GM19035 (cell line): ENCODE measurements around the gene PRXL2C.
"Not testable (repeated sequence)": the region's sequence is repeated elsewhere in the genome, so short reads cannot be mapped to it uniquely, and the experiment has no call there.

Experiments used
- ATAC-seq: cut with Tn5 transposase; IDR thresholded peaks from one replicate; pipeline ENCODE4 v1.9.1; 2021; ENCODE audit not compliant: unreplicated experiment

PRXL2C gene

GRCh38 chr9:96651626-96652025 lies 3.5 kb downstream of the PRXL2C start:
- ATAC-seq, result no peak

DNA sequence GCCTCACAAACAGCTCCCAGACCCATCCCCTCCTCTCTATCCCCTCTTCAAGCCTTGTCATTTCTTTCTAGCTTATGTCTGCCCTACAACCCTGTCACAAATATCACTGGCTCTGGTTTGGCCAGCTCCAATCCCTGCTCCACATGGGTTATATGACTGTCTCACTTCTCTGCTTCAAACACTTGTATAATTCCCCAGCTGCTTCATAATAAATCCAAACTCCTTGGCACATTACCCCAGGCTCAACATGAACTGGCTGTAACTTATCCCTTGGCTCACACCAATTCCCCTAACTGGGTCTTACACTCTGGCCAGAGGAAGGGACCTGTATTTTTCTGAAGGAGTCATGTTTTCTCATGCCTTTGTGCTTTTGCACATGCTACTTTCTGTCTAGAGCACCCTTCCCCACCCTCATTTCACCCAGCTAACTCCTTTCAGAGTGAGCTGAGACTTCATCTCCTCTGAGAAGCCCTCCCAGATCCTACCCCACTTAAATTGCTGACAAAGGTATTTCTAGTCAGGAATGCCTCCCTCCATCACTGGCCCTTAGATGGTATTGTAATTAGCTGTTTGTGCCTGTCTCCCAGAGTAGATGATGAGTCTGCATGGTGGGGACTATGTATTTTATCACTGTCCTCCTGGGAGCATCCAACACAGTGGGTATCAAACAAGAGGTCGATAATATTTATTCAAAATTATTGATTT lies 5.3 kb downstream of the PRXL2C start:
- no peak for ATAC-seq

- ATAC-seq, result no peak
Observed at GRCh38 chr9:96646081-96646991, 8.8 kb downstream of the PRXL2C start.

GRCh38 chr9:96644137-96644536 lies 11.0 kb downstream of the PRXL2C start:
- ATAC-seq, result no peak

DNA sequence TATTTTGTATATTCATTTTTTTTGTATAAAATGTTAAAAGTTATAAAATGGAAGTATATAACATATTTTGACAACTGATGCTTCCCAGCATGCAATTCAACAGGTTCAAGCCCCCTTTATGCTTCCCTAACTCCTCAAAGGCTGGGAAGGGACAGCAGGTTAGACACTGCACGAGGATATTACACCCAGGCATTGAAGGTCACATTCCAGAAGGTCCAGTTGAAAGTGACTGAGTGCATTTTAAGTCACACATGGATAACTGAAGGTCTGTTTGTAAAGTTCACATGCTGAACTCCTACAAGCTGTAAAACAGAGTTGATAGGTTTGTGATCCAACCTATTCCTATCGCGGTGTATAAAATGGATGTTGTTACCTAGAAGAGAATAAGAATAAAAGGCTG lies 13.6 kb downstream of the PRXL2C start:
- ATAC-seq, result no peak

DNA sequence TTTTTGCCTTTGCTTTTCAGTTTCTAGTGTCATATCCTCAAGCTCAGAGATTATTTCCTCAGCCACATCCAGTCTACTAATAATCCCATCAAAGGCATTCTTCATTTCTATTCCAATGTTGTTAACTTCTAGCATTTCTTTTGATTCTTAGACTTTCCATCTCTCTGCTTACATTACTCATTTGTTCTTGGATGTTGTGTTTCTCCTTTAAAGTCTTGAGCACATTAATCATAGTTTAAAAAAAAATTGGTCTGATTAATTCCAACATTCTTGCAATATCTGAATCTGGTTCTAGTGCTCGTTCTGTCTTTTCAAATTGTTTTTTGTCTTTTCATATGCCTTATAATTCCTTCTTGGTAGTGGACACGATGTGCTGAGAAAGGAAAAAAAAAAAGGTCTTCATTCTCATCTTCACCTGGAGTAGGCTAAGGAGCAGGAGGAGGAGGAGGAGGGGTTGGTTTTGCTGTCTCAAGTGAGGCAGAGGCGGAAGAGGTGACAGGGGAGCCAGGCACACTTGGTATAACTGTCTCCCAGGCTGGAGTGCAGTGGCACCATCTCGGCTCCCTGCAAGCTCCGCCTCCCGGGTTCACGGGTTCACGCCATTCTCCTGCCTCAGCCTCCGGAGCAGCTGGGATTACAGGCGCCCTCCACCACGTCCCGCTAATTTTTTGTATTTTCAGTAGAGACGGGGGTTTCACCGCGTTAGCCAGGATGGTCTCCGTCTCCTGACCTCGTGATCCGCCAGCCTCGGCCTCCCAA lies 16.3 kb downstream of the PRXL2C start:
- ATAC-seq, result no peak

GRCh38 chr9:96636368-96636767 lies 18.7 kb downstream of the PRXL2C start:
- ATAC-seq, result no peak

DNA sequence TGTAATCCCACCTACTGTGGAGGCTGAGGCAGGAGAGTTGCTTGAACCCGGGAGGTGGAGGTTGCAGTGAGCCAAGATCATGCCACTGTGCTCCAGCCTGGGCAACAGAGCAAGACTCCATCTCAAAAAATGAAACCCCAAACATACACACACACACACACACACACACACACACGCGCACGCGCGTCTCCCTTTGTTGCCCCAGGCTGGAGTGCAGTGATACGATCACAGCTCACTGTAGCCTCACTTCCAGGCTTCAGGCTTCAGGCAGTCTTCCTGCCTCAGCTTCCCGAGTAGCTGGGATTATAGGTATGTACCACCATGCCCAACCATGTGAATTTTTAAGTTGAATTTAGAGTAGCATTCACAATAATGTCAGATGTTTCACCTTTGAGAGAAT lies 21.5 kb downstream of the PRXL2C start:
- ATAC-seq, result not testable (repeated sequence)

DNA sequence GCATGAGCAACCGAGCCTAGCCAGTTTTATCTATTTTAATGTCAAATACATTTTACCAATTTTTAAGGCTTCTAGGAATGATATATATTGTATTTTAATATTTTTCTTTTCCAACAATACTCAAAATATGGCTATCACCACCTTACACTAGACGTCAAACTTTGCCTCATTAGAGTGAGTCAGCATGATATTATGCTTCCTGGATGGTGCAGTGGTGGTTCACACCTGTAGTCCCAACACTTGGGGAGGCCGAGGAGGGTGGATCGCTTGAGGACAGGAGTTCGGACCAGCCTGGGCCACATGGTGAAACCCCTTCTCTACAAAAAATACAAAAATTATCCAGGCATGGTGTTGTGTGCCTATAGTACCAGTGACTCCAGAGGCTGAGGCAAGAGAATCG lies 28.2 kb downstream of the PRXL2C start:
- ATAC-seq, result no peak

DNA sequence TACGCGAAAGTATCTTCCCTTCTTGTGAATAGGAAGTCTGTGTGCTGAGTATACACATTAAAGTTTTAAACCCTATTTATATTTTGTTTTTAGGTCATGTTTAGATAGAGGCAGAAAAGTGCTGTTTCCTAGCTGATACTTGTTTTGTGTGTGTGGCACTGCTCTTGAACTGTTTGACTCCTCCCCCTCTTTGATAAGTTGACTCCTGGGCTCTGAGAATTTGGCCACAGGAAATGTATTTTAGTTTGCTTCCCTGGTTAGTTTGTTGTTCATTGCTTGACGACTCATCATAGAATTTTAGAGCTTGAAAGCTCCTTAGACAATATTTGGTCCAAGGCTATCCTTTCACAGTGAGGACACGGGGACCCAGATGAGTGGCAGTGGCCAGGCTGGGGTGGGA lies 33.5 kb downstream of the PRXL2C start:
- ATAC-seq, result no peak

- no peak for ATAC-seq
Observed at GRCh38 chr9:96620832-96621269, 34.3 kb downstream of the PRXL2C start.

GRCh38 chr9:96620181-96620514 lies 35.0 kb downstream of the PRXL2C start:
- no peak for ATAC-seq

GRCh38 chr9:96619491-96620180 lies 35.5 kb downstream of the PRXL2C start, which contains the start of gene CDC14B:
Gene CDC14B, minus strand, starts transcription at chr9:96619843. Its CDS starts 465 bp downstream, at chr9:96619378.
- no peak for ATAC-seq

GRCh38 chr9:96619124-96619465 lies 36.0 kb downstream of the PRXL2C start:
- no peak for ATAC-seq

DNA sequence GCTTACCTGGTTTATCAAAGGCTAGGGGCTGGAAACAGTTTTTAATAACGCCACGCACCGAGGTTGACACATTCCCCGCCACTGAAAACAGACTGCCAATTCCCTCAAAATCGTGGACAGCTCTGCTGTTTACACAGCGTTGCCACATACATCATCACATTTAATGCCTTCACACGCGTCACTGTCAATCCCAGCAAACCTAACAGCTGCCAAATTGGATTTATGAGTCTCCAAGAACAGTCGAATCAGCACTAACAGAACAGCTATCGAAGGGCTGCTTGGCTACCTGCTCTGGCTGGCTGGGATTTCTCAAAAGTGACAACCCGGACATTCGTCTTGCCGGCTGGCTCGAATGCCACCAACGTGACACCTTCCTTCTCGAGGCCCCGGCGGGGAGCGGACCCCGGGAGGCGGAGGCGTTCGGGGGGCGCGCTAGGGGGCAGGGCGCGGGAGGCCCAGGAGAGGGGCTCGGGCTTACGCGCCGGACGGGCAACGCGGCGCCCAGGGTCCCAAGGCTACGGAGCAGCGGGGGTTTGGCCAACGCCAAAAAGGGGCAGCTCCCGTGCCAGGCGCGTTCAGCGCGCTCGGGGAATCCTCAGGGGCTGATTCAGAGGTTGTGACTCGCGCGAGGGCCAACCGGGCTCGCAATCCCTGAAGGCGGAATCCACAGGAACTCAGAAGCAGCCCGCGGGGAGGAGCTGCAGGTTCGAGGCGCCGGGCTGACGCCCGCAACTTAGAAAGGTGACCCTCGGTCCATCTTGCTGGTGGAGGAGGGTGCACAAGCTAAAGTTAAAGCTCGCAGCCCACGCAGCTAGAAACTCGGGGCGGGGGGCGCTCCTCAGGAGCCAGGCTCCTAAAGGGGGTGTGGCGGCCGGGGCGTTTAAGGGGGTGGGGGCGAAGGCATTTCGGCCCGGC lies 36.7 kb downstream of the PRXL2C start:
- ATAC-seq, result no peak

DNA sequence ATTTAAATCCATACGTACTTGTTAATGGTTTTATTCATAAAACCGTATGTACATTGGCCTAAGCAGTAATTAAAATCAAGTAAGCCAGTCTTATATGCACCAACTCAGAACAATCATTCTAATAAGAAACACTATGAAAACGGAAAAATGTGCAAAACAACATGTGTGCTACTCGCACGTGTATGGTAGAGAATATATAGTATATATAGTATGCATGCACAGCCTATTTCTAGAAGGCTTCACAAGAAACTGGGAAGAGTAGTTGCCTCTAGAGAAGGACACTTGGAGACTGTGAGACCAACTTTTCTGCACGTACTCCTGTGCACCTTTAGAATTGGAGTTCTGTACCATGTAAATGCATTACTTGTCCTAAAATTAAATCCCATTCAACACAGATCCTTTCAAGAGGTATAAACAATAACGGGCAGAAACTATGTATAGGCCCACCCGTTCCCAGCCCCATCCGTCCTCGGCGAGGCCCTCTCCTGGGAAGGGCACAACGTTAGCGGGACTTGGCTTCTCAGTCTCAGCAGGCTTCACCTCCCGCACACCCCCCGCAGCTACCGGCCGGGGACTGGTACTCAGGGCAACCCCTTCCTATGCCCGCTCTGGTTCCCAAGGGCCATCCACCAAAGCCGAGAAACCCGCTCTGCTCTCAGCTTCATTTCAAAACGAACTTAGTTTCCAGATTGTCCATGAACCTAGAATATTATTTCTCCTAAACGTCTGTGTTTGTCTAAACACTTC lies 37.5 kb downstream of the PRXL2C start:
- no peak for ATAC-seq

DNA sequence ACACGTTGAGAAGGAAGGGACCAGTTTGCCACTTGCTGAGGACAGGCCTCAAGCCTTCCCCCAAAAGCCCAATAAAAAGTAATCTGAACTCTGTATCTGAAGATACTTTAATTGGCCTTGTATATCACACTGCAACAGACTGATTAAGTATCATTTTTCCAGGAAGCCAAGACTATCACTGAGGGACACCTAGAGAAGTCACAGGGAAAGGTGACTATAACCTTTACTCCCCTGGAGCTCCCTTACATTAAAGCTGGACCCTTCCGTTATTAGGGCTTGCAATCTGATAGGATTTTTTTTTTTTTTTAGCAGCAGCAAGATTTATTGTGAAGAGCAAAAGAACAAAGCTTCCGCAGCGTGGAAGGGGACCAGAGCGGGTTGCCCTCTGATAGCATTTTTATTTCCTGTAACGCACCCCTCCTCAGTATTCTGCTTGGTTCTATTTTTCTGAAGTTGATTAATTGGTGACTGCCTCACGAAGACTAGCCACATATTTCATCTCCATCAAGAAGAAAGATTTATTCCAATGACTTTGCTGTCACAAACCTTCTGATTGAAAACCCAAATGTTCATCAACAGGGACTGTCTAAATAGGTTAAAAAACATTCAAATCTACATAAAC lies 38.2 kb downstream of the PRXL2C start:
- no peak for ATAC-seq

- ATAC-seq, result no peak
Observed at GRCh38 chr9:96615411-96615810, 39.7 kb downstream of the PRXL2C start.

DNA sequence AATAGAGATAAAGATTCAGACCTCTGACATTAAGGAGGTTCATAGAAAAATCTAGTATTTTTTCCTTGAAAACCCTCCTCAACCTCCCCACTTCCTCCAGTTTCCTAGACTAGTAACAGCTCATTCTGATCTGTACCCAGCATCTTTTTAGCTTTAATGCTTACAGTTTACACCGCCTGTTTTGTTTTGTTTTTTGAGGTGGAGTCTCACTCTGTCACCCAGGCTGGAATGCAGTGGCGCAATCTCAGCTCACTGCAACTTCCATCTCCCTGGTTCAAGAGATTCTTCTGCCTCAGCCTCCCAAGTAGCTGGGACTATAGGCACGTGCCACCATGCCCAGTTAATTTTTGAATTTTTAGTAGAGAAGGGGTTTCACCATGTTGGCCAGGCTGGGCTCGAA lies 40.5 kb downstream of the PRXL2C start:
- ATAC-seq, result not testable (repeated sequence)
